NK-92 (cell line): ENCODE measurements around the gene PFKFB1.
"Not testable (repeated sequence)": the region's sequence is repeated elsewhere in the genome, so short reads cannot be mapped to it uniquely, and the experiment has no call there.

ENCODE experiments used
- DNase-seq: peaks from one replicate; lab custom pipeline; 2025; ENCODE audit not compliant: unreplicated experiment; lab: John Stamatoyannopoulos, UW

PFKFB1 gene

DNA sequence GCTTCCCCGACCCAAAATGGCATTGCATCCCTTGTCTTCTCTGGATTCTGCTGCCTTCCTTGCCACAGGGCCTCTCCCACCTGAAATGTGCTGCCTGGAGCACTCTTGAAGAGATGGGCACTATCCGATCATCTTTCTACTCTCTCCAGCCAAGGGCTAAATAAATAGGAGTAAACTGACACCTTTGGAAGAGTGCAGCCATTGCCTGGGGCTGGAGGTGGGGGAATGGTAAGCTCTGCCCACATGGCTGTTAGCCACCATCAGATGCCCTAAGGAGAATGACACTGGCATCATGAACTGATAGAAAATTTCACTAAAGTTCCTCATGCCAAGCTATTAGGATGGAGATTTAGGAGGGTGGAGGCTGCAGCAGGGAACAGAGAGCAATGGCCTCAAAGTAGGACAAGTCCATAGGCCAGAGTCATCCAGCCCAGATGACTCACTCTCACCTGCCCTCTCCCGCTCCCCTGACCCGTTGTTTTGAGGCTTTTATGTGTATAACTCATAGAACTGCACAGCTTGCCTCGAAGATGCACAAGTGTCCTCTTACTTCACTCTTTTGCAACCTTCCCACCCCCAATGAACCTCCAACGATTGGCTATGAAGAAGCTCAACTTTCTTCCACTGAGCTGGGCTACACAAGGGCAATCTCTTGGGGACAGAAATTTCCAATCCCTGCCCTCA, 822 bp upstream of the PFKFB1 start:
- DNase-seq, result no peak

DNA sequence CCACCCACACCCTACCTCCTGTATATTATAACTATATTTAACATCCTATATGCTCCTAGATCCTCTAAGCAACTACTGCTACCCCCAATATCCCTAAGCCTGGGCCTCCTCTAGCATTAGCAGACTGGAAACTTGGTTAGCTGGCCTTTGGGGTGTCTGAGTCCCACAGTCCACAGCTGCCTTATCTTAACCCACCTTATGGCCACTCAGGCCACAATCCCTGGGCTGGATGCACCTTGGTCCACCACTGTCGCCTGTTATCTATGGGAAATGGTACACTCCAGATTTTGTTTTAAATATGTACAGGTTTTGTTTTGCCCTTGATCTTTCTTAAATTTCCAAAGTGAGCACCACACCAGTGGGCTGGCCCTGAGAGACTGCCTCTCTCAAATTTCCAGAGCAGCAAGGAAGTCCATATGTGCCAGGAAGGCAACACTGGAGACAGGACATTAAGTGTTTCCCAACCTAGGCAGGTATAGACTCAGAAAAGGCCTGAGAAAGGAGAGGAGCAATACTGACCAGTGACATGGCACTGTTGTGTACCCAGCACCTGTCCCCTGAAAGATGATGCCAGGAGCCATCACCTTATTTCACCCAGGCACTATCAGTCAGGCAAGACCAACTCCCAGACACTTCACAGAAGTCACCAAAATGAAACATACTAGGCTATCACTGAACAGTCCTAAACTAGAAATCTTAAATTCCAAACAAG, 921 bp downstream of the PFKFB1 start:
- no peak for DNase-seq

DNA sequence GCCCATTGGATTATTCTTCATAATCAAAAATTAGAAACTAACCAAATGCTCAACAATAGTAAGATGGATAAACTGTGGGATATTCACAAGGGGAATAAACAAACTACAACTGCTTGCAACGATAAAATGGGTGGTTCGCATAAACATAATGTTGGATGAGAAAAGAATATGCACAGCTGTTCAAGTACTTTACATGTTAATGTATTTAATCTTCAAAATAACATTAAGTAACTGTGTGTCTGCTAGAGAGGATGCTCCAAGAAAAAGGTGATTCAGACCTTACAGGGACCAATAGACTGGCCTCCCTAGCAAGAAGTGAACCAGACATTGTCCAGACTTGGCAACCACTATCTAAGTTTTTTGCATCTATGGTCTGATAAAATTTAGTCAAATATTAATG, 2.3 kb downstream of the PFKFB1 start:
- DNase-seq, result no peak

DNA sequence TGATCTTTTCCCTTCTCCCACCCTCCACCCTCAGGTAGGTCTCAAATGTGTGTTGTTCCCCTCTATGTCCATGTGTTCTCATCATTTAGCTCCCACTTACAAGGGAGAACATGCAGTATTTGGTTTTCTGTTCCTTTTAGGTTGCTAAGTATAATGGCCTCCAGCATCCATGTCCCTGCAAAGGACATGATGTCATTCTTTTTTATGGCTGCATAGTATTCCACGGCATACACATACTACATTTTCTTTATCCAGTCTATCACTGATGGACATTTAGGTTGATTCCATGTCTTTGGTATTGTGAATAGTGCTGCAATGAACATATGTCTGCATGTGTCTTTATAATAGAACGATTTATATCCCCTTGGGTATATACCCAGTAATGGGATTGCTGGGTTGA, 10.7 kb downstream of the PFKFB1 start:
- not testable (repeated sequence) for DNase-seq

DNA sequence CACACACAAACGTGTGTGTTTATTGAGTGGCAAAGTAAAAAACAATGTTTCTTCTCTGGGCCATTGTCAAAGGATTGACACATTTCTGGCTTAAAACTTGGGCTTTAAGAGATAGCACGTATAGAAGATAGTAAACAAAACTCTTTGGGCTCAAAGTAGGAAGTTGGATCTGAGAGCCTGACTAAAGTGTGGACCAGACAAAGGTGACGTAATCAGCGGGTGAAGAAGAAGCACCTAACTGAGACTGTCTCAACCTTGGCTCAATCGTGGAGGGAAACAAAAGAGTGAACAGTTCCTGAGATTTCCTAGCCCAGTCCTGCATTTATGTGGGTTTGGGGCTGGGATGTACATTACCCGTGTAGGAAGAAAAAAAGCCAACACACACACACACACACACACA, 13.7 kb downstream of the PFKFB1 start:
- DNase-seq, result no peak

DNA sequence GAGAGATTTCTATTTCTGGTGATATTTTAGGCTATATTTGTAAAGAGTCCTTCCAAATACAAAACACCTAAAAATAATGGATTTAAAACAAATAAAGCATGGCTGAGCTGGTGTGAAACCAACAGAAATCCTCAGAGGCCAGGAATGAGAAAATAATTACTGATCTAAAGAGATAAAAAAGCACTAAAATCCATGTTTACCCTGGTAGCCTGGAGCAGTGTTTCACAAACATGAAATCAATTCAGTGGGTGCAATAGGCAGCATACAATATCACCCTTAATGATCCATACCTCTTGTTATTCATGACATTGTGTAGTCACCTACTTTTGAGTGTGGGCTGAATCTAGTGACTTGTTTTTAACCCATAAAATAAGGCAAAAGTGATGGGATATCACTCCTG, 14.6 kb downstream of the PFKFB1 start:
- DNase-seq, result no peak

DNA sequence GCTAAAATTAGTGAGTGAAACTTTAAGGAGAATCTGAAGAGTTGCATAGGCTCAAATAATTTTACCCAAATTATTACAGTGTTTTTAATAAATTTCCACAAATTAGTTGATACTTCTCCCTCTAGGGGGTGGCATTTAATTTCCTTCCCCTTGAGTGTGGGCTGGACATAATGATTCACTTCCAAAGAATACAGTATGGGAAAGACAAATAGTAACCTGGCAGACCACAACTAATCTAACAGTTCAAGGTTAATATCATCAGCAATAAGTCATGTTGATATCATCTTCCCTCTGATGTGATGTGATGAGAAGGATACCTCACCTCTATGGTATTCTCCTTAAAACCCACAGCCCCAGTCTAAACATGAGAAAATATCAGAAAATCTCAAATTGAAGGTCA, 15.5 kb downstream of the PFKFB1 start:
- DNase-seq, result no peak

DNA sequence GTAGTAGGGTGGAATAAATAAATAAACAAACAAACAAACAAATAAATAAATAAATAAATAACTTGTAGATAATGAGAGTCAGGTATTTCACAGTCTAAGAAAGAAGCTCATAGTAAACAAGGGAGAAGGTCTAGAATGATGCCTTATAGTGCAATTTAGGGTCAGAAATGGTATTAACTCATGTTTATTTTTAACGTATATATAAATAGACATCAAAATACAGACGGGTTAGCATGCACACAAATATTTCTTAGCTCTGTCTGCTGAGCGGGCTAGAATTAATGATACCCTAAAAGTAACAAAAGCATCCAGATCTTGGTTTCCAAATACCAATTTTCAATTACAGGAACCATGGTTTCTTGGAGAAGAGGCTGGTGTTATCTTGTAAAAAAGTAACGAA, 16.6 kb downstream of the PFKFB1 start:
- no peak for DNase-seq

DNA sequence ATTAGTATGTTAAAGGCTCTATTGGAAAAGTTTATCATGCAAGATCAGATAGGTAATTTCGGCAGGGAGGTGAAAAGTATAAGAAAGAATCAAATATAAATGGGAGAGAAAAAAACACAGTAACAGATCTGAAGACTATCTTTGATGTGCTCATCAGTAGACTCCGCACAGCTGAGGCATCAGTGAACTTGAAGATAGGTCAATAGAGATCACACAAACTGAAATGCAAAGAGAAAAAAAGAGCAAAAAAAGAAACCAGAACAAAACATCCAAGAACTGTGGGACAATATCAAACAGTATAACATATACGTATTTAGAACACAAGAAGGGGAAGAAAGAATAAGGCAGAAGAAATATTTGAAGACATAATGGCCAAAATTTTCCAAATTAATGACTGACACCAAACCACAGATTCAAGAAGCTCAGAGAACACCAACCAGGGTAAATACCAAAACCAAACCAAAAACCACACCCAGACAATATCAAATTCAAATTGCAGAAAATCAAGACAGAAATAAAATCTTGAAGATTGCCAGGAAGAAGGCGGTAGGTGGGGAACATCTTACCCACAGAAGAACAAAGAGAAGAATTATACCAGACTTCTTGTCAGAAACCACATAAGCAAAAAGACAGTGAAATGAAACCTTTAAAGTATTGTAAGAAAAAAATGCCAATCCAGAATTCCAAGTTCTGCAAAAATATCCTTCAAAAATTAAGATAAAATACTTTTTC, 29.1 kb downstream of the PFKFB1 start:
- no peak for DNase-seq

DNA sequence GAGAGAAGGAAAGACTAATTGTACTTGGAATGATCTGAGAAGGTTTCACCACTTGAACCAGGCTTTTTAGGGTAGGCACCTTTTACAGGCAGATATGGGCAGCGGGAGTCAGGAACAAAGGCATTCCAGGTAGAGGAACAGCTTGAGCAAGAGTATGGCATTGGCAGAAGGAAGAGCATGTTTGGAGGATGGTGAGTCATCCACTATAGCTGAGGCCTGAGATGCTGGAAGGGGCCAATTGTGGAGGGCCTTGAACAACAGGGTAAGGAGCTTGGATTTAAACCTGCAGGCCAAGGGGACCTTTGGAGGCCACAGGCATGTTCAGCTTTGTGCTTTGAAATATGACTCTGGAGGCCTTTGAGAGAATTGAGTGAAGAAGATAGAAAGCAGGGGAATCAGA, 32.2 kb downstream of the PFKFB1 start:
- no peak for DNase-seq

DNA sequence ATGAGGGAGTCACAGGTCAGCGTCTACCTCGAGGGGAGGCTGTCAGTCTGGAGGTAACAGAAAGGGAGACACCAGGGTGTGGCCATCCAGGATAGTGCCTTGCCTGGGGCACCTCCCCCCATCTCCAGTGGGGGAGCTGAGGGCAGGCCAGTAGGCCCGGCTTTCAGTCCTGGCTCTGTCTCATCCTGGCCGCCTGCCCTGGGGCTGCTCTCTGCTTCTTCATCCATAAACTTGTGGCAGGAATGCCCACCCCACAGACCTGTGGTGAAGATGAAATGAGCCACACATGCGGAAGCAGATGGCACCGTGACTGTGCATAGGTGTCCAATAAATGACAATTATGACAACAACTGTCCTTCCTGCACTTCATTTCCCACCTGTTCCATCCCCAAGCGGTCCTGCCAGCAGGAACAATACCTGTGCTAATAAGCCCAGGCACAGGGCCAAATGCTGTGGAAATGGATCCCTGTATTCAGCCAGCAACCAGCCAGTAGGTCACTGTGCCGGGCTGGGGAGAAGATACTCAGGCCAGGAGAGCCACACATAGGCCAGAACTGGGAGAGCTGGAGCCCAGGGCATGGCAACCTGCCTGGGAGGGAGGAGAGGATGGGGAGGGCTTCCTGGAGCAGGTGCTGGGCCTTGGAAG, 43.1 kb downstream of the PFKFB1 start:
- DNase-seq, result no peak

DNA sequence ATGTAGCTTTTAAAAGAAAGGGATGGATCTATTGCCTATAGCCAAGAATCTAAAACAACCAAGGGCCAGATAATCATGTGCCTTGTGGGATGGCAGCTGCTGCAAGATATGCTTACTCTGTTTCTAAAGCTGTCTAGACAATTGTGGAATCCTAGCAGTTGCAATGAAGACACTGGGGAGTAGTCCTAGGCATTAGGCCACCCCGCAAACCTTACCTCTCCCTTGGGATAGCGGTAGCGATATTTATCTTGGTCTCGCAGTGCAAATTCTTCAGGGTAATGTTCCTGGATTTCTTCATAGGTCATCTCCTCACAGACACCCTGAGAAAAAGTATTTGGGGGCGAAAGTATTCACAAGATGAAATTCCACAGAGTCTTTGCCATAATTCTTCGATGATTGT, 48.8 kb downstream of the PFKFB1 start:
- DNase-seq, result no peak

DNA sequence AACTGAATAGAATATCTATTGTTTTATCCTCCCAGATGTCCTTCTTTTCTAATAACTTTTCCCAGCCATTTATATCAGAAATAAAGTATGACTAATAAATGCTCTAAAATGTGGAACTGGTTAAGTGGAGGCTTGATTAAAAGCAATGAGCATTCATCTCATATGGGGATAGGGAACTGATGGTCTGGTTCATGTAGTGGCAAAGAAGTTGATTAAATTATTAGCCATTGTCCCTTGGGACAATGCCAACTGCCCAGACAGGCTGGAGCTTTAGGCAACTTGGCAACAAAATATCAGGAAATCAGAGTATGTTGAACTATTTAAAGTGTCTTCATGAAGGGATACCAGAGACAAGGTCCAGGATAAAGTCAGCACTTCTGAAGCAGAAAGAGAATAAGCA, 49.2 kb downstream of the PFKFB1 start:
- DNase-seq, result no peak

DNA sequence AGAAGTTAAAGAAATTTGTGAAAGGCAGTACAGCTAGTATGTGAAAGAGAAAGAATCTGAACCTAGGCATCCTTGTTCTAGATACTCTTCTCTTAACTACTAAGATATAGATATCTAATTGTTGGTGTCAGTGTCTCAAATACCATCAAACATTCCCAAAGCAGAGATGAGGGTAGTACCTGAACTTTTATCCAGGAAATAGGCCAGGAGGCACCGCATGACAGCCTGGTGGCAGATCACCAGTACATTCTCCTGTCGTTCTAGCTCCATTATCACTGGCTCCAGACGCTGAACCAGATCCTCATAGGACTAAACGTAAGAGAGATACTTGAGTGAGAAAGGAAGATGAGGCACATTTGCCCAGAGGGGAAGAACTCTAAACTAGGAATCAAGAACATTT, 56.6 kb downstream of the PFKFB1 start:
- DNase-seq, result no peak

DNA sequence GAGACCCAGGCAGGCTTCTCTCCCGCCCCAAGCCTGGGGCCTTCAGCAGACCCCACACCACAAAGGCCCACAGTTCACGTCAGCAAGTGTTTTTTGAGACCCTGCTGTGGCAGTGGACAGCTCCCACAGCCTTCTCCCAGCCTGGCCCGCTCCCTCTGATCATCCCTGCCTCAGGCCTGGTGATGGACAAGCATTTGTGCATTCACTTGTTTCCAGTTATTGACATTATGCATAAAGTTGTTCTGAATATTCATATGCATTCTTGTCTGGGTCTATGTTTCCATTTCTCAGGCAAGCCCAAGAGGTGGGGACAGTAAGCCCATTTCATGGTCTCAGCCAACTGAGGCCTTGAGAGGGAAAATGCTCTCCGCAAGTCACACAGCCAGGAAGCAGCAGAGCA, 58.7 kb downstream of the PFKFB1 start:
- DNase-seq, result no peak

DNA sequence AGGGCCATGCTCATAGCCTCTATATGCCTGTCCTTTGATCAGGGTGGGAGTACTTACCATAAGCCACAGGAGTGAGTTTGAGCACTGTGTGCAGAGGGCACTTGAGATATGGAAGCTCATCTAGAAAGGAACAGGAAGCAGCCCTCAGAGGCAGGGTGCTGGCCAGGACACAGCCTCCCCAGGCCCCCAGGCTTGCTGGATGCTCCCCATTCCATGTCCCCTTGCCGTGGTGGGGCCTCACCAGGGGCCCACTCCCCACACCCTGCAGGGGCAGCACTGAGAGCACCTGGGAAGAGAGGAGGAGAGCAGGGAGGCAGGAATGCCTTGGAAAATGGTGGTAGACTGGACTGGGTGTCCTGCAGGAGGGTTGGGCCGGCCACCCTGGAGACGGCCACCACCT, 59.1 kb downstream of the PFKFB1 start:
- no peak for DNase-seq

DNA sequence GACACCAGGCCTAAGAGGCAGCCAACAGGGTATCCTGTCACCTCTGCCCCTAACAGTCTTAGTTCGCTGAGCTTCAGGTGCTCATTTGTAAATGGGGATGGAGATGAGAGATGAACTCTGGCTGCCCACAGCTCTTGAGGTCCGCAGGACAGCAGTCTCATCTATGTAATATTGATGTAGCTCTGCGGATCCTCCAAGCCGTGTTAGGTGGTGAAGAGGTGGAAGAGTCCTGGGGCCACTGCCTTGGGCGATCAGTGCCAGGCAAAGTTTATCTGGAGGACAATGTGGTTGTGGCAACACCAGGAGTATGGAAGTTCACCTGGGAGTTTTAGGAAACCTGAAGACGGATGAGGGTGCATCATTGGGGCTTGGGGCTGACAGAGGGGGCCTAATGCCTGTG, 59.9 kb downstream of the PFKFB1 start:
- DNase-seq, result no peak

DNA sequence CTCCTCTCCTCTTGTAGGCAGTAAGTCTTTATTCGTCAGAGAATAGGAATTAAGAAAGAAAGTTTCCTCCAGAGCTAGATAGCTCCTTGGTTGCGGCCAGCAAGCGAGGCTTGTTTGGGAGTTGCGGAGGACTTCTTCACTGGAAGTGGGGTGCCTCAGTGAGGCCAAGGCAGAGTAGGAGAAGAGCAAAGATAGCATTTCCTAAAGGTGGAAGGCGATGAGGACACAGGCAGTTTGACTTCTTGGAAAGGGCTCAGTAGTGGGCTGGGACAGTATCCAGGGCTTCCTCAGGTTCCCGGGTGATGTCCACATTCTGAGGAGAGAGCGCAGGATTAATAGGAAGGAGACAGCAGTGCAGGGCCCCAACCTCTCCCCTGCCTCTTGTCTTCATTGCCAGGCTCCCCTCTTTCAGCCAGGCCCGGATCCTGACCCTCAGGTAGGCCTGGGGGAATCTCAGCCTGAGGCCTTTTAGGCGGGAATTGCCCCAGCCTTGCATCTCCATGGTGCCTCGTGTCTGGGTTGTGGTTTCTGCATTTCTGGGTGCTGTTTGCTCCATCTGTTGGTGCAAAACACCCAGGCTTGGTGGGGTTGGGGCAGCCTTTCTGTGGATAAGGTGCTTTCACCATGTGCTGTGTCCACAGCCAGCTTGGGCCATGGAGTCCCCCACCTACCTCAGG, 60.7 kb downstream of the PFKFB1 start:
- DNase-seq, result no peak

DNA sequence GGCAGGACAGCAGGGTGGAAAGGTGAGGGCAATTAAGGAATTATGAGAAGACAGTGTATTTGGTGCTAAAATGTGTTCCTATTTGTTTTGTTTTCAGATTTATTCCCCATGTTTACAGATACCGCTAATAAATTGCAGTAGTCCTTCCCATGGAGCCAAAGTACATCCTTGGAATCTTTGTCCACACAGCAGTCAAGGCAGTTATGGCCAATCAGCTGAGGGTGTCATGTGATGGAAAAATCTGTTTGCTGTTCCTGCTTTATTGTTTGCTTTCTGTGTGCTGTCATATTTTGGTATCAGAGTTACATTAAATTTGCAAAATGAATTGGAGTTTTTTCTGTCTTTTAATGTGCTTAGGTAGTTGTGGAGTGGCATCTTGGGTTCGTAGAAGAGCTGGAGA, 62.9 kb downstream of the PFKFB1 start:
- no peak for DNase-seq

DNA sequence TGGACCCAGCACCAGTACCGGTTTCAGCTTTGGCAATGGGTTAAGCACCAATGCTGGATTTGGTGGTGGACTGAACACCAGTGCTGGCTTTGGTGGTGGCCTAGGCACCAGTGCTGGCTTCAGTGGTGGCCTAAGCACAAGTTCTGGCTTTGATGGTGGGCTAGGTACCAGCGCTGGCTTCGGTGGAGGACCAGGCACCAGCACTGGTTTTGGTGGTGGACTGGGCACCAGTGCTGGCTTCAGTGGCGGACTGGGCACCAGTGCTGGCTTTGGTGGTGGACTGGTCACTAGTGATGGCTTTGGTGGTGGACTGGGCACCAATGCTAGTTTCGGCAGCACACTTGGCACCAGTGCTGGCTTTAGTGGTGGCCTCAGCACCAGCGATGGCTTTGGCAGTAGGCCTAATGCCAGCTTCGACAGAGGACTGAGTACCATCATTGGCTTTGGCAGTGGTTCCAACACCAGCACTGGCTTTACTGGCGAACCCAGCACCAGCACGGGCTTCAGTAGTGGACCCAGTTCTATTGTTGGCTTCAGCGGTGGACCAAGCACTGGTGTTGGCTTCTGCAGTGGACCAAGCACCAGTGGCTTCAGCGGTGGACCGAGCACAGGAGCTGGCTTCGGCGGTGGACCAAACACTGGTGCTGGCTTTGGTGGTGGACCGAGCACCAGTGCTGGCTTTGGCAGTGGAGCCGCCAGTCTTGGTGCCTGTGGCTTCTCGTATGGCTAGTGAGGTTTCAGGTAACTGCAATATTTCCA, 63.5 kb downstream of the PFKFB1 start:
- no peak for DNase-seq

DNA sequence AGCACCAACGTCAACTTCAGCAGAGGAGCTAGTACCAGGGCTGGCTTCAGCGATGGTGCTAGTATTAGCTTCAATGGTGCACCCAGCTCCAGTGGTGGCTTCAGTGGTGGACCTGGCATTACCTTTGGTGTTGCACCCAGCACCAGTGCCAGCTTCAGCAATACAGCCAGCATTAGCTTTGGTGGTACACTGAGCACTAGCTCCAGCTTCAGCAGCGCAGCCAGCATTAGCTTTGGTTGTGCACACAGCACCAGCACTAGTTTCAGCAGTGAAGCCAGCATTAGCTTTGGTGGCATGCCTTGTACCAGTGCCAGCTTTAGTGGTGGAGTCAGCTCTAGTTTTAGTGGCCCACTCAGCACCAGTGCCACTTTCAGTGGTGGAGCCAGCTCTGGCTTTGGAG, 65.1 kb downstream of the PFKFB1 start:
- no peak for DNase-seq
